NCI-H748 treated with DMSO at 0.1 percent for 48 hours (cell line): ENCODE measurements around the gene VPS13C.
A peak's percentile ranks its signal among the peaks of the same experiment; 100 is the strongest.

Experiments used
- DNase-seq: peaks from one replicate; lab custom pipeline; 2025; lab: John Stamatoyannopoulos, UW

Gene VPS13C

GRCh38 chr15:61938249-61938648 lies 122.0 kb downstream of the VPS13C start:
- no peak for DNase-seq

- no peak for DNase-seq
These were observed 123.6 kb downstream of the VPS13C start for GRCh38 chr15:61936528-61937195.

- DNase-seq: no peak
These were observed 124.8 kb downstream of the VPS13C start for GRCh38 chr15:61935493-61935892.

GRCh38 chr15:61929452-61929851 lies 130.8 kb downstream of the VPS13C start:
- no peak for DNase-seq

GRCh38 chr15:61923173-61923572 lies 137.1 kb downstream of the VPS13C start:
- DNase-seq: no peak

GRCh38 chr15:61921093-61921492 lies 139.2 kb downstream of the VPS13C start:
- DNase-seq: no peak

- no peak for DNase-seq
These were observed 142.8 kb downstream of the VPS13C start for GRCh38 chr15:61917457-61917856.

GRCh38 chr15:61916104-61916503 lies 144.1 kb downstream of the VPS13C start:
- DNase-seq: no peak

- no peak for DNase-seq
These were observed 144.6 kb downstream of the VPS13C start for GRCh38 chr15:61915640-61916039.

GRCh38 chr15:61910839-61911369 lies 149.3 kb downstream of the VPS13C start:
- no peak for DNase-seq

GRCh38 chr15:61908241-61908640 lies 152.0 kb downstream of the VPS13C start:
- no peak for DNase-seq

GRCh38 chr15:61907753-61908086 lies 152.5 kb downstream of the VPS13C start:
- no peak for DNase-seq

- no peak for DNase-seq
These were observed 153.1 kb downstream of the VPS13C start for GRCh38 chr15:61906961-61907752.

GRCh38 chr15:61893146-61893545 lies 167.1 kb downstream of the VPS13C start:
- DNase-seq: no peak

- DNase-seq: no peak
These were observed 168.1 kb downstream of the VPS13C start for GRCh38 chr15:61892140-61892539.

GRCh38 chr15:61890106-61890505 lies 170.1 kb downstream of the VPS13C start:
- no peak for DNase-seq

- DNase-seq: no peak
These were observed 170.5 kb downstream of the VPS13C start for GRCh38 chr15:61889706-61890105.

- DNase-seq: no peak
These were observed 172.0 kb downstream of the VPS13C start for GRCh38 chr15:61888074-61888780.

- peak; percentile 15 for DNase-seq
These were observed 180.2 kb downstream of the VPS13C start for GRCh38 chr15:61880084-61880483.

- peak; percentile 4 for DNase-seq
These were observed 181.0 kb downstream of the VPS13C start for GRCh38 chr15:61879219-61879618.

- DNase-seq: peak; percentile 5
These were observed 188.2 kb downstream of the VPS13C start for GRCh38 chr15:61871926-61872522.

GRCh38 chr15:61869656-61870055 lies 190.6 kb downstream of the VPS13C start:
- DNase-seq: no peak
